HepG2 (cell line): Measurements from ENCODE around the gene C20orf96. TPM values are rescaled to one million over a fixed set of nuclear protein-coding genes. Genes with fewer than 3 reads are reported as not detected.
A peak's percentile ranks its signal among the peaks of the same experiment; 100 is the strongest.

Experiments
- BCL6 ChIP-seq: IDR thresholded peaks from 2 replicates; pipeline ENCODE4 v1.6.1; 2016; ENCODE audit warnings: missing genetic modification reagents, missing compliant biosample characterization
- EHMT2 ChIP-seq: fragments of 200-600 bp; sonication (generic); IDR thresholded peaks from 2 replicates; pipeline ENCODE4 v1.7.0; 2017; ENCODE audit warnings: antibody characterized with exemption, low read depth, low read length, borderline replicate concordance
- ELF4 ChIP-seq: sonication (generic); formaldehyde crosslinking; IDR thresholded peaks from 2 replicates; pipeline ENCODE4 v1.5.0; 2020; ENCODE audit warnings: missing genetic modification reagents, mild to moderate bottlenecking, moderate library complexity, borderline replicate concordance
- FOXJ3 ChIP-seq: sonication (generic); formaldehyde crosslinking; IDR thresholded peaks from 2 replicates; pipeline ENCODE4 v1.4.0; 2020; ENCODE audit warnings: missing genetic modification reagents, mild to moderate bottlenecking, borderline replicate concordance
- GABPB1 ChIP-seq: IDR thresholded peaks from 2 replicates; pipeline ENCODE4 v1.6.1; 2016; ENCODE audit warnings: mild to moderate bottlenecking, missing genetic modification reagents, moderate library complexity, missing compliant biosample characterization
- HDAC2 ChIP-seq: sonication (generic); formaldehyde crosslinking; IDR thresholded peaks from 2 replicates; pipeline ENCODE4 v1.4.0; 2020; ENCODE audit warnings: missing genetic modification reagents
- KDM3A ChIP-seq: IDR thresholded peaks from 2 replicates; pipeline ENCODE4 v1.6.1; 2018; ENCODE audit warnings: low read depth, missing compliant biosample characterization
- PITX1 ChIP-seq: sonication (generic); formaldehyde crosslinking; IDR thresholded peaks from 2 replicates; pipeline ENCODE4 v1.5.1; 2020; ENCODE audit warnings: mild to moderate bottlenecking, missing genetic modification reagents
- REXO4 ChIP-seq: sonication (generic); formaldehyde crosslinking; IDR thresholded peaks from 2 replicates; pipeline ENCODE4 v1.8.0; 2022; ENCODE audit warnings: missing genetic modification reagents, mild to moderate bottlenecking, borderline replicate concordance
- RORA ChIP-seq: sonication (generic); formaldehyde crosslinking; IDR thresholded peaks from 2 replicates; pipeline ENCODE4 v1.5.0; 2020; ENCODE audit warnings: mild to moderate bottlenecking, missing genetic modification reagents, moderate library complexity
- SP1 ChIP-seq, 2 experiments: fragments of 450-650 bp in 1 of 2; sonication (generic) in 1 of 2; formaldehyde crosslinking in 1 of 2; IDR thresholded peaks; 2 replicates each; pipeline versions ENCODE4 v1.4.0 to v1.6.1; 2016 to 2020; ENCODE audit warnings: missing genetic modification reagents in 1 of 2
- TP53 ChIP-seq: sonication (generic); formaldehyde crosslinking; conservative IDR thresholded peaks from 2 replicates; pipeline ENCODE4 v1.4.0; 2020; ENCODE audit warnings: missing genetic modification reagents
- ZBTB20 ChIP-seq: sonication (generic); formaldehyde crosslinking; IDR thresholded peaks from 2 replicates; pipeline ENCODE4 v1.8.1; 2023; ENCODE audit warnings: missing genetic modification reagents, low read depth, mild to moderate bottlenecking, borderline replicate concordance
- ZNF337 ChIP-seq: sonication (generic); formaldehyde crosslinking; IDR thresholded peaks from 2 replicates; pipeline ENCODE4 v1.5.1; 2020; ENCODE audit warnings: missing genetic modification reagents, low read depth, mild to moderate bottlenecking, borderline replicate concordance
- ZNF367 ChIP-seq: sonication (generic); formaldehyde crosslinking; IDR thresholded peaks from 2 replicates; pipeline ENCODE4 v1.4.0; 2020; ENCODE audit warnings: missing genetic modification reagents, borderline replicate concordance
- ZNF496 ChIP-seq: sonication (generic); formaldehyde crosslinking; IDR thresholded peaks from 2 replicates; pipeline ENCODE4 v1.8.1; 2023; ENCODE audit warnings: mild to moderate bottlenecking, moderate library complexity, missing genetic modification reagents; ENCODE audit not compliant: insufficient replicate concordance
- ZNF543 ChIP-seq: sonication (generic); formaldehyde crosslinking; IDR thresholded peaks from 2 replicates; pipeline ENCODE4 v1.4.0; 2020; ENCODE audit warnings: mild to moderate bottlenecking, missing genetic modification reagents
- ZNF558 ChIP-seq: sonication (generic); formaldehyde crosslinking; IDR thresholded peaks from 2 replicates; pipeline ENCODE4 v1.9.0; 2022; ENCODE audit warnings: mild to moderate bottlenecking, missing genetic modification reagents, borderline replicate concordance
- ZNF782 ChIP-seq: sonication (generic); formaldehyde crosslinking; IDR thresholded peaks from 2 replicates; pipeline ENCODE4 v1.4.0; 2020; ENCODE audit warnings: missing genetic modification reagents, mild to moderate bottlenecking, borderline replicate concordance
- polyA plus RNA-seq, 8 experiments: library from polyadenylated mRNA; depleted of rRNA in 3 of 8; stranded (reverse) in 7 of 8; unstranded in 1 of 8; fragments of >200 nt; fragmentation: Illumina TruSeq in 4 of 8; extraction: Trizol in 4 of 8; gene quantifications; 2 replicates each; pipeline versions ENCODE4 v1.2.1 to v1.2.3, GENCODE V29; 2011 to 2016; ENCODE audit warnings: low read depth in 4 of 8, missing spikeins in 1 of 8, mixed read lengths in 1 of 8; ENCODE audit not compliant: insufficient read depth in 1 of 8
- total RNA-seq, 5 experiments: library from RNA; depleted of rRNA; stranded (reverse); fragments of >200 nt; fragmentation: Illumina TruSeq; extraction: Trizol; gene quantifications; 2 replicates each; pipeline ENCODE4 v1.2.3, GENCODE V29; 2016; ENCODE audit warnings: low read depth in 1 of 5
- TF ChIP-seq, protein P1 (sequence below): sonication (generic); formaldehyde crosslinking; IDR thresholded peaks from 2 replicates; pipeline ENCODE4 v1.4.0; 2020; ENCODE audit warnings: missing genetic modification reagents, mild to moderate bottlenecking, borderline replicate concordance
- TF ChIP-seq, protein P2 (sequence below): sonication (generic); formaldehyde crosslinking; IDR thresholded peaks from 2 replicates; pipeline ENCODE4 v1.4.0; 2020; ENCODE audit warnings: missing genetic modification reagents, borderline replicate concordance

C20orf96 gene
- total and polyA plus RNA-seq, 2 of the 13 experiments (the other 11 are each of a cell fraction or from before 2014, with no cell fraction given), result 3.8 to 20.6 TPM

DNA sequence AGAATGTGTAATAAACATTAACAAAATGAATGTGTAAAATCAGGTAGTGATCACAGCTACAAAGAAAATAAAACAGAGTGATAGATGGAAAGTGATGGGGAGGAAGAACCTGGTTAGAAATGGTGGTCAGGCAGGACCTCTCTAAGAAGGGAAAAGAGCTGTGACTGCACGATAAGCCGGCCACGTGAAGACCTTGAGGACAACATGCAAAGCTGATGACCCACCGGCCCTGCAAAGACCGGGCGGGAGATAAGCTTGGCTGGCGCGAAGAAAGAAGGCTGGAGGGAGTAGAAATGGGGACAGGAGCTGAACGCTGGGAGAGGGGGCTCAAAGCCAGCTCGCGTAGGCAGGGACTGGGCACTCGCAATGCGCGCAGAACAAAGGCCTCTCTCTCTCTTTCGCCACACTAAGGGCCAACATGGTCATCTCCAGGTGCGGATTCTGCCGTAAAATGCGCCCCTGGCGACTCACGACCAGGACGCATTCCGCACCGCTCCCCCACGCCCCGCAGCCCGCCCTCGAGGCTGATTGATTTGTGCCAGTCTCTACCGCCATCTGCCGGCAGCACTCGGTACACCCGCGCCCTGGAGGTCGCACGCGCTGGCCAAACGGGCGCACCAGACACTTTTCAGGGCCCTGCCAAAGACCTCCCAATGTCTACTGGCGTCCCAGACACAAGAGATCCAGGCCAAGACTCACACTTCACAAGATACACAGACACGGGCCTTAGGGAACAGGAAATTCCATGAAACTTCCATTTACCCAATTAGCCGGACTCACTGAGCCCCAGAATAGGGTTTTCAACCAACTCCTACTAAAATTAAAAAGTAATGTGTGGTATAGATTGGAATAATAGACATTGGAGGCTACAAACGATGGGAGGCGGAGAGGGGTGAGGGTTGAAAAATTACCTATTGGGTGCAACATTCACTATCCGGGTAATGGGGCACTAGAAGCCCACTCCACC, 23.7 kb downstream of the C20orf96 start (continued):
- TF ChIP-seq, protein P1, sequence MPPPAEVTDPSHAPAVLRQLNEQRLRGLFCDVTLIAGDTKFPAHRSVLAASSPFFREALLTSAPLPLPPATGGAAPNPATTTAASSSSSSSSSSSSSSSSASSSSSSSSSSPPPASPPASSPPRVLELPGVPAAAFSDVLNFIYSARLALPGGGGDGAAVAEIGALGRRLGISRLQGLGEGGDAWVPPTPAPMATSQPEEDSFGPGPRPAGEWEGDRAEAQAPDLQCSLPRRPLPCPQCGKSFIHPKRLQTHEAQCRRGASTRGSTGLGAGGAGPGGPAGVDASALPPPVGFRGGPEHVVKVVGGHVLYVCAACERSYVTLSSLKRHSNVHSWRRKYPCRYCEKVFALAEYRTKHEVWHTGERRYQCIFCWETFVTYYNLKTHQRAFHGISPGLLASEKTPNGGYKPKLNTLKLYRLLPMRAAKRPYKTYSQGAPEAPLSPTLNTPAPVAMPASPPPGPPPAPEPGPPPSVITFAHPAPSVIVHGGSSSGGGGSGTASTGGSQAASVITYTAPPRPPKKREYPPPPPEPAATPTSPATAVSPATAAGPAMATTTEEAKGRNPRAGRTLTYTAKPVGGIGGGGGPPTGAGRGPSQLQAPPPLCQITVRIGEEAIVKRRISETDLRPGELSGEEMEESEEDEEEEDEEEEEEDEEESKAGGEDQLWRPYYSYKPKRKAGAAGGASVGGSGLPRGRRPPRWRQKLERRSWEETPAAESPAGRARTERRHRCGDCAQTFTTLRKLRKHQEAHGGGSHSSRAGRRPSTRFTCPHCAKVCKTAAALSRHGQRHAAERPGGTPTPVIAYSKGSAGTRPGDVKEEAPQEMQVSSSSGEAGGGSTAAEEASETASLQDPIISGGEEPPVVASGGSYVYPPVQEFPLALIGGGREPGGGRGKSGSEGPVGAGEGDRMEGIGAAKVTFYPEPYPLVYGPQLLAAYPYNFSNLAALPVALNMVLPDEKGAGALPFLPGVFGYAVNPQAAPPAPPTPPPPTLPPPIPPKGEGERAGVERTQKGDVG (CRISPR knock-in tag), result peak; percentile 97
- TF ChIP-seq ZNF543 (CRISPR knock-in tag) (peak; percentile 98), ZBTB20 (CRISPR knock-in tag) (peak; percentile 34; the same call in 1 of the 2 replicates), ZNF367 (peak; percentile 44; the same call in 1 of the 2 replicates), KDM3A (CRISPR knock-in tag) (peak; percentile 83), EHMT2 (peak; percentile 93; the same call in 1 of the 2 replicates), HDAC2 (CRISPR knock-in tag) (peak; percentile 79), ELF4 (CRISPR knock-in tag) (no peak), FOXJ3 (CRISPR knock-in tag) (peak; percentile 71), TP53 (CRISPR knock-in tag) (peak; percentile 58; the same call in 1 of the 2 replicates), ZNF337 (peak; percentile 72; the same call in 1 of the 2 replicates), ZNF782 (CRISPR knock-in tag) (peak; percentile 98; the same call in 1 of the 2 replicates), GABPB1 (CRISPR knock-in tag) (peak; percentile 83), BCL6 (CRISPR knock-in tag) (peak; percentile 64), ZNF496 (CRISPR knock-in tag) (no peak), REXO4 (peak; percentile 92; the same call in 1 of the 2 replicates), ZNF558 (CRISPR knock-in tag) (no peak; the same call in 1 of the 2 replicates), PITX1 (CRISPR knock-in tag) (peak; percentile 85), SP1 (IDR thresholded peaks at IDR 0.05) (no peak), SP1 (CRISPR knock-in tag; IDR thresholded peaks at IDR 0.05) (peak; percentile 88), RORA (CRISPR knock-in tag) (no peak)
- TF ChIP-seq, protein P2, sequence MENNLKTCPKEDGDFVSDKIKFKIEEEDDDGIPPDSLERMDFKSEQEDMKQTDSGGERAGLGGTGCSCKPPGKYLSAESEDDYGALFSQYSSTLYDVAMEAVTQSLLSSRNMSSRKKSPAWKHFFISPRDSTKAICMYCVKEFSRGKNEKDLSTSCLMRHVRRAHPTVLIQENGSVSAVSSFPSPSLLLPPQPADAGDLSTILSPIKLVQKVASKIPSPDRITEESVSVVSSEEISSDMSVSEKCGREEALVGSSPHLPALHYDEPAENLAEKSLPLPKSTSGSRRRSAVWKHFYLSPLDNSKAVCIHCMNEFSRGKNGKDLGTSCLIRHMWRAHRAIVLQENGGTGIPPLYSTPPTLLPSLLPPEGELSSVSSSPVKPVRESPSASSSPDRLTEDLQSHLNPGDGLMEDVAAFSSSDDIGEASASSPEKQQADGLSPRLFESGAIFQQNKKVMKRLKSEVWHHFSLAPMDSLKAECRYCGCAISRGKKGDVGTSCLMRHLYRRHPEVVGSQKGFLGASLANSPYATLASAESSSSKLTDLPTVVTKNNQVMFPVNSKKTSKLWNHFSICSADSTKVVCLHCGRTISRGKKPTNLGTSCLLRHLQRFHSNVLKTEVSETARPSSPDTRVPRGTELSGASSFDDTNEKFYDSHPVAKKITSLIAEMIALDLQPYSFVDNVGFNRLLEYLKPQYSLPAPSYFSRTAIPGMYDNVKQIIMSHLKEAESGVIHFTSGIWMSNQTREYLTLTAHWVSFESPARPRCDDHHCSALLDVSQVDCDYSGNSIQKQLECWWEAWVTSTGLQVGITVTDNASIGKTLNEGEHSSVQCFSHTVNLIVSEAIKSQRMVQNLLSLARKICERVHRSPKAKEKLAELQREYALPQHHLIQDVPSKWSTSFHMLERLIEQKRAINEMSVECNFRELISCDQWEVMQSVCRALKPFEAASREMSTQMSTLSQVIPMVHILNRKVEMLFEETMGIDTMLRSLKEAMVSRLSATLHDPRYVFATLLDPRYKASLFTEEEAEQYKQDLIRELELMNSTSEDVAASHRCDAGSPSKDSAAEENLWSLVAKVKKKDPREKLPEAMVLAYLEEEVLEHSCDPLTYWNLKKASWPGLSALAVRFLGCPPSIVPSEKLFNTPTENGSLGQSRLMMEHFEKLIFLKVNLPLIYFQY (CRISPR knock-in tag), result 0 out of 2 replicates have a peak, but pooled peaks have one; percentile 22
